H1 (cell line): ENCODE results near the gene MMP3. TPM values are rescaled to one million over a fixed set of nuclear protein-coding genes. Genes with fewer than 3 reads are reported as not detected.

ENCODE experiments used
- polyA plus RNA-seq, 7 experiments: library from polyadenylated mRNA; depleted of rRNA in 3 of 7; stranded (reverse) in 5 of 7; unstranded in 2 of 7; fragments of >200 nt in 5 of 7; fragments of 200-250 nt in 2 of 7; gene quantifications; 1 replicate in 5 of 7; 2 replicates in 1 of 7; 4 replicates in 1 of 7; pipeline versions ENCODE4 v1.2.1 to v1.2.3, GENCODE V29; 2011 to 2013; ENCODE audit warnings: missing spikeins in 2 of 7, mixed read lengths in 2 of 7
- total RNA-seq: library from RNA; stranded (reverse); fragmentation: NEBNext Ultra II Directional; extraction: Animal tissue kit (Norgen Biotek cat#: 25700); gene quantifications from 2 replicates; pipeline ENCODE4 v1.2.1, GENCODE V29; 2021

The MMP3 gene
- total and polyA plus RNA-seq, 2 of the 8 experiments (the other 6 are each of a cell fraction or from before 2014, with no cell fraction given): not detected

Other genes starting within 250 kb of the MMP3 start
- gene MMP20, start 218.3 kb downstream of the MMP3 start, total RNA-seq: not detected in 2 replicates
- gene MMP20, start 218.3 kb downstream of the MMP3 start, polyA plus RNA-seq (2011; rRNA removed): not detected in 2 replicates
- not detected in 2 replicates for gene MMP27, start 137.8 kb downstream of the MMP3 start, total RNA-seq
- gene MMP27, start 137.8 kb downstream of the MMP3 start, polyA plus RNA-seq (2011; rRNA removed): not detected in 2 replicates
- gene MMP8, start 118.7 kb downstream of the MMP3 start, total RNA-seq: not detected in 2 replicates
- gene MMP8, start 118.7 kb downstream of the MMP3 start, polyA plus RNA-seq (2011; rRNA removed): not detected in 2 replicates
- gene MMP10, start 63.0 kb downstream of the MMP3 start, total RNA-seq: 0.17 TPM in 1 of 2 replicates, not detected in the other
- 0.03 TPM in 1 of 2 replicates, not detected in the other for gene MMP10, start 63.0 kb downstream of the MMP3 start, polyA plus RNA-seq (2011; rRNA removed)
- not detected in 2 replicates for gene MMP1, start 45.4 kb downstream of the MMP3 start, total RNA-seq
- gene MMP1, start 45.4 kb downstream of the MMP3 start, polyA plus RNA-seq (2011; rRNA removed): not detected in 2 replicates
- gene MMP12, start 31.4 kb upstream of the MMP3 start, total RNA-seq: not detected in 2 replicates
- gene MMP12, start 31.4 kb upstream of the MMP3 start, polyA plus RNA-seq (2011; rRNA removed): not detected in 2 replicates
- gene MMP13, start 112.1 kb upstream of the MMP3 start, total RNA-seq: not detected in 2 replicates
- gene MMP13, start 112.1 kb upstream of the MMP3 start, polyA plus RNA-seq (2011; rRNA removed): not detected in 2 replicates
- gene DCUN1D5, start 248.6 kb upstream of the MMP3 start, total RNA-seq: 95.4 and 95.8 TPM in 2 replicates
- 60.3 and 76.1 TPM in 2 replicates for gene DCUN1D5, start 248.6 kb upstream of the MMP3 start, polyA plus RNA-seq (2011; rRNA removed)